GM21381 (cell line): ENCODE data around the gene ARNT2.

ENCODE experiments used
- ATAC-seq: cut with Tn5 transposase; IDR thresholded peaks from one replicate; pipeline ENCODE4 v1.9.1; 2021; ENCODE audit warnings: mild to moderate bottlenecking, moderate library complexity; ENCODE audit not compliant: unreplicated experiment

Gene ARNT2

GRCh38 chr15:80612118-80612823 is 208.1 kb downstream of the ARNT2 start:
- ATAC-seq = no peak

- ATAC-seq = no peak
These were observed 209.7 kb downstream of the ARNT2 start for GRCh38 chr15:80613762-80614365.

- ATAC-seq = no peak
These were observed 210.7 kb downstream of the ARNT2 start for GRCh38 chr15:80614711-80615360.

- no peak for ATAC-seq
These were observed 211.2 kb downstream of the ARNT2 start for GRCh38 chr15:80615361-80615736.

- no peak for ATAC-seq
These were observed 211.7 kb downstream of the ARNT2 start for GRCh38 chr15:80615783-80616391.

GRCh38 chr15:80618685-80619400 is 214.7 kb downstream of the ARNT2 start:
- no peak for ATAC-seq

GRCh38 chr15:80619680-80620079 is 215.5 kb downstream of the ARNT2 start:
- no peak for ATAC-seq

GRCh38 chr15:80620141-80620540 is 216.0 kb downstream of the ARNT2 start:
- ATAC-seq = no peak

GRCh38 chr15:80620931-80621330 is 216.7 kb downstream of the ARNT2 start:
- ATAC-seq = no peak

GRCh38 chr15:80626643-80627120 is 222.5 kb downstream of the ARNT2 start:
- no peak for ATAC-seq

GRCh38 chr15:80629355-80629754 is 225.2 kb downstream of the ARNT2 start:
- ATAC-seq = no peak

- ATAC-seq = no peak
These were observed 226.8 kb downstream of the ARNT2 start for GRCh38 chr15:80630981-80631380.

GRCh38 chr15:80633221-80633620 is 229.0 kb downstream of the ARNT2 start:
- no peak for ATAC-seq

- no peak for ATAC-seq
These were observed 231.8 kb downstream of the ARNT2 start for GRCh38 chr15:80635953-80636352.

- no peak for ATAC-seq
These were observed 232.5 kb downstream of the ARNT2 start for GRCh38 chr15:80636675-80637074.

GRCh38 chr15:80637747-80638146 is 233.6 kb downstream of the ARNT2 start:
- ATAC-seq = no peak

- ATAC-seq = no peak
These were observed 234.5 kb downstream of the ARNT2 start for GRCh38 chr15:80638553-80639167.

- no peak for ATAC-seq
These were observed 235.0 kb downstream of the ARNT2 start for GRCh38 chr15:80639168-80639555.

- no peak for ATAC-seq
These were observed 236.4 kb downstream of the ARNT2 start for GRCh38 chr15:80640531-80641121.

GRCh38 chr15:80641384-80641783 is 237.2 kb downstream of the ARNT2 start:
- no peak for ATAC-seq
